Muscle of leg (tissue), 16 donors: Measurements from ENCODE around the gene SLC12A6. TPM values are rescaled to one million over a fixed set of nuclear protein-coding genes. Genes with fewer than 3 reads are reported as not detected.
"Not testable (repeated sequence)": the region's sequence is repeated elsewhere in the genome, so short reads cannot be mapped to it uniquely, and the experiment has no call there.

Experiments
- DNase-seq: peaks from one replicate; pipeline ENCODE4 v3.0.0; 2013
- H3K27ac ChIP-seq: one replicate; pipeline ENCODE4 v1.5.1; 2013; ENCODE audit warnings: mild to moderate bottlenecking, low read length, control low read depth
- H3K27me3 ChIP-seq: one replicate; pipeline ENCODE4 v1.6.1; 2013; ENCODE audit warnings: low read length; ENCODE audit not compliant: control insufficient read depth, insufficient read depth
- H3K36me3 ChIP-seq: one replicate; pipeline ENCODE4 v1.6.1; 2013; ENCODE audit warnings: low read length; ENCODE audit not compliant: control insufficient read depth, insufficient read depth
- H3K4me1 ChIP-seq: one replicate; pipeline ENCODE4 v1.6.1; 2013; ENCODE audit warnings: low read length; ENCODE audit not compliant: control insufficient read depth, insufficient read depth
- H3K4me3 ChIP-seq: one replicate; pipeline ENCODE4 v1.5.1; 2013; ENCODE audit warnings: low read length, control low read depth
- H3K9me3 ChIP-seq: replicated peaks from 2 replicates; pipeline ENCODE4 v1.6.1; 2013; ENCODE audit warnings: low read depth, low read length; ENCODE audit not compliant: control insufficient read depth
- WGBS: methylation state at CpG from one replicate; pipeline ENCODE4 v1.1.5; 2013; ENCODE audit warnings: missing lambda C conversion rate; ENCODE audit not compliant: insufficient coverage; 5-methylcytosine and 5-hydroxymethylcytosine counted together
- long read RNA-seq, 11 donors: transcript quantifications; one replicate each; lab custom pipeline, GENCODE V29; 2026
- polyA plus RNA-seq, 8 donors: library from polyadenylated mRNA; unstranded; fragments of 120-200 nt; gene quantifications; one replicate each; pipeline versions ENCODE4 v1.2.1 to v1.2.3, GENCODE V29; 2013; ENCODE audit warnings: inconsistent platforms in 1 of 8, low replicate concordance in 1 of 8; ENCODE audit not compliant: insufficient read length in 8 of 8, insufficient read depth in 1 of 8
- total RNA-seq: library from RNA; stranded (reverse); fragments of 120-200 nt; gene quantifications from one replicate; pipeline ENCODE4 v1.2.4, GENCODE V29; 2013

SLC12A6 gene
- total RNA-seq (11.7 TPM), polyA plus RNA-seq (10 to 100 TPM; 12.2 to 18.6 (median 15.3) TPM)
- long read RNA-seq, donor 1, full-length matches to known transcripts = 1 of 1 reads
- long read RNA-seq, donor 1, partial matches to known transcripts = 0 of 1 reads
- long read RNA-seq, donor 1, other reads (novel, unspliced or antisense) = 0 of 1 reads
- long read RNA-seq, donor 2 = 0 reads
- long read RNA-seq, donor 3 = 0 reads
- long read RNA-seq, donor 4, full-length matches to known transcripts = 1 of 53 reads
- long read RNA-seq, donor 4, partial matches to known transcripts = 26 of 53 reads
- long read RNA-seq, donor 4, other reads (novel, unspliced or antisense) = 26 of 53 reads
- long read RNA-seq, donor 5, full-length matches to known transcripts = 1 of 1 reads
- long read RNA-seq, donor 5, partial matches to known transcripts = 0 of 1 reads
- long read RNA-seq, donor 5, other reads (novel, unspliced or antisense) = 0 of 1 reads
- long read RNA-seq, donor 6 = 0 reads
- long read RNA-seq, donor 7, partial matches to known transcripts = 97 of 155 reads
- long read RNA-seq, donor 7, other reads (novel, unspliced or antisense) = 58 of 155 reads
- long read RNA-seq, donor 8 = 0 reads
- long read RNA-seq, donor 9, partial matches to known transcripts = 25 of 72 reads
- long read RNA-seq, donor 9, other reads (novel, unspliced or antisense) = 46 of 72 reads
- long read RNA-seq, donor 10 = 0 reads
- long read RNA-seq, donor 11, full-length matches to known transcripts = 1 of 1 reads
- long read RNA-seq, donor 11, partial matches to known transcripts = 0 of 1 reads
- long read RNA-seq, donor 11, other reads (novel, unspliced or antisense) = 0 of 1 reads

DNA sequence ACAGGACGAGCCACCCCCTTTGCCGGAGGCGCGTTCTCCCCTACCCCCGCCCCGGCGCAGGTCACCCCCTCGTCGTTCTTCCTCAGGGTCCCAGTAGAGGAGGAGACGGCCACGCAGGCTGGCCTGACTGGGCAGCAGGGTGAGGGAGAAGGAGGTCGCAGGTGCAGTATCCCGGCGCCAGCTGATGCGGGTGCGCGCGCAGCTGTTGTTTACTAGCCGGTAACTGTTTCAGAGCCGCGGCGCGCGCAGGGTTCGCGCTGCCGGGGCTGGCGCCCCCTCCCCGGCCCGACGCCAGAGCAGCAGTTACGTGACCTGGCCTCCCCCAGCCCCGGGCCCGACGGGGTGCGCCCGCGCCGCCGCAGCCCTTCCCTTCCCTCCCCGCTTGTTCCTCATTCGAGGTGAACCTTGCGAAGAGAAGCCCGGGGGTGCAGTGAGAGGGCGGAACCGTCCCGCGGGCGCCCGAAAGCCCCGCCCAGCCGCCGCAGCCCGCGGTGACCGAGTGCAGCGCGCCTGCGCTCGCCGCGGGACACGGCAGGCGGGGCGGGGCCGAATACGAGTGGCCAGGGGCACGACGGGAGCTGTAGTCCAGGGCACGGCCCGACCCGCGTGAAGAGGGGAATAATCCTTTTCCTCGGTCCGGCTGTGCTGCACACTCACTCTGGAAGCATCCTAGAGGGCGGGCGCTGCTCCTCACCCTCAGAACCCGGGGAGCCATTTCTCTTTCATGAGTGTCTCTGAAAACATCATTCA is at the start of gene SLC12A6:
Gene SLC12A6, minus strand, starts transcription at position 225 of the 750 bp plus-strand sequence. CDS start 1,101 bp downstream, outside the sequence.
- no peaks in the 10 kb centered on the region for H3K9me3 ChIP-seq
- H3K27ac ChIP-seq = peak within 1 kb of the TSS; percentile 87
- H3K36me3 ChIP-seq = peaks cover 15% of the 10 kb centered on the region
- H3K4me1 ChIP-seq = peaks cover 14% of the 10 kb centered on the region
- H3K4me3 ChIP-seq = peak within 1 kb of the TSS; percentile 91
- WGBS = under 1% methylated on average over 64 of the region's 78 CpGs
- peak; percentile 95 for DNase-seq
- H3K27me3 ChIP-seq = no peaks in the 10 kb centered on the region

DNA sequence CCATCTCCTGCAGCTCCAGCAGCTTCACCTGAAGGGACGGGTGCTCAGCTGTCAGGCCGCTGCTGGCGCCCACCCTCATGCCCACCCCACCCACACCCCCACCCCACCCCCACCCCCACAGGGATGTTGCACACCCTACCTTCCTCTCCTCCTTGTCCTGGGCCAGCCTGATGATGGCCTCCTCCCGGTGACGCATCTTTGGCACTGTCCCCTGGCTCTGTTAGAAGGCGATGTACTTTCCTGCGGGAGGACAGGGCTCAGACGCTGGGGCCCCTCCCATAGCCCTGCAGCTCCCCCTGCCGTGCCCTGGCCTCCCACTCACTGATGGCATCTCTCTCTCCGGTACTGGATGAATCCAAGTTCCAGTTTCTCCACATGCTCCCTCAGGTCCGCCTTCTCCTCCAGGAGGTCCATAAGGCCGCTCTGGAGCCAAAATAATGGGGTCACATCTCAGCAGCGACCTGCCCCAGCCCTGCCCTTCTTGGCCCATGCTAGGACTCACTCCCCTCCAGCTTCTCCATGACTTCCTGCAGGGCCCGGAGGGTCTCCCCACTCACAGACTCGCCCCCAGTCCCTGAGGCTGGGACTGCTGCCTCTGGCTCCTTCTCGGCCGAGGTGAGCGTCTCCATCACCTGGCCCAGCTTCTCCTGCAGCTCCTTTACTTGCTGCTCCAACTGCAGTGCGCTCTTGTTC is 44.4 kb upstream of the SLC12A6 start:
- no CpG with 5 or more reads among the region's 19 CpGs for WGBS
- H3K9me3 ChIP-seq, H3K4me3 ChIP-seq, H3K27ac ChIP-seq, H3K36me3 ChIP-seq, H3K27me3 ChIP-seq, DNase-seq, H3K4me1 ChIP-seq: not testable (repeated sequence)

- not testable (repeated sequence) for H3K9me3 ChIP-seq, H3K36me3 ChIP-seq, H3K4me1 ChIP-seq, H3K4me3 ChIP-seq, H3K27me3 ChIP-seq, DNase-seq, H3K27ac ChIP-seq
- 93% methylated on average over 3 of the region's 4 CpGs for WGBS
These were observed 42.9 kb upstream of the SLC12A6 start for GRCh38 chr15:34380491-34380890.

DNA sequence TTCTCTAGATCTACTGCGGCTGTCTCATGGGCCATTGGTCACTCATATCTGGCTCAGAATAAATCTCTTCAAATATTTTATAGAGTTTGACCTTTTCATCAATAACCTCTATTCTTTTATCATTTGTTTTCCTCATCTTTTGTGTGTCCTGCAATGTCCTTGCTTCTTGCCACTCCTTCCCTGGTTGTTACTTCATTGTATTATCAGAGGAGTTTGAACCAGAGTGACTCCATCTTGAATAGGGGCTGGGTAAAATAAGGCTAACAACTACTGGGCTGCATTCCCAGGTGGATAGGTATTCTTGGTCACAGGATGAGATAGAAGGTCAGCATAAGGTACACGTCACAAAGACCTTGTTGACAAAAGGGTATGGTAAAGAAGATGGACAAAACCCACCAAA is 39.3 kb upstream of the SLC12A6 start:
- H3K4me3 ChIP-seq = no peak overlapping the region
- no CpG with 5 or more reads among the region's 2 CpGs for WGBS
- no peaks in the 10 kb centered on the region for H3K36me3 ChIP-seq
- no peaks in the 10 kb centered on the region for H3K9me3 ChIP-seq
- H3K27ac ChIP-seq = no peak overlapping the region
- DNase-seq = no peak
- no peaks in the 10 kb centered on the region for H3K27me3 ChIP-seq
- no peaks in the 10 kb centered on the region for H3K4me1 ChIP-seq

DNA sequence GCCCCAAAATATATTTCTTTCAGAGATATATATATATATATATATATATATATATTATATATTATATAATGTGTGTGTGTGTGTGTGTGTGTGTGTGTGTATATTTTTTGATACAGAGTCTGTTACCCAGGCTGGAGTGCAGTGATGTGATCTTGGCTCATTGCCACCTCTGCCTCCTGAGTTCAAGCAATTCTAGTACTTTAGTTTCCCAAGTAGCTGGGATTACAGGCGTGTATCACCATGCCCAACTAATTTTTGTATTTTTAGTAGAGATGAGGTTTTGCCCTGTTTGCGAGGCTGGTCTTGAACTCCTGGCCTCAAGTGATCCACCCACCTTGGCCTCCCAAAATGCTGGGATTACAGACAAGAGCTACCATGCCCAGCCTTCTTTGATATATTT is 38.0 kb upstream of the SLC12A6 start:
- H3K4me1 ChIP-seq, H3K4me3 ChIP-seq, H3K27ac ChIP-seq, DNase-seq, H3K36me3 ChIP-seq, H3K9me3 ChIP-seq, H3K27me3 ChIP-seq: not testable (repeated sequence)
- WGBS = no CpG with 5 or more reads among the region's 2 CpGs

DNA sequence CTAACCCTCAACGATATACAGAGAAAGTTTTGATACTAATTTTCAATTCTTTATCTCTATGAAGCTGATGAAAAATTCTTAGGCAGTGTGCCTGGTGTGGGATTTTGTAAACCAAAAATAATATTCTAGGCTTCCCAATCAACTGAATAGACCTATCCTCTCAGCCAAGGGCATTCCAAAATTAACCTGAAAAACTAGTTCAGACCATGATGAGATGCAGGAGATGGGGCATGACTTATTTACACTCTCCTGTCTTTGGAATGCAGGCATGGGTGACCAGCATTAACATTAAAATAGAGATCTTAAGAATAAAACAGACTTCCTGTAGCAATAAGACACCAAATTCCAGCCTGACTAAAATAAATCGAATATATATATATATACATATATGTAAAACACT is 37.2 kb upstream of the SLC12A6 start:
- no peak for DNase-seq
- no CpG with 5 or more reads among the region's 2 CpGs for WGBS
- H3K9me3 ChIP-seq = no peaks in the 10 kb centered on the region
- no peak overlapping the region for H3K4me3 ChIP-seq
- no peaks in the 10 kb centered on the region for H3K27me3 ChIP-seq
- H3K4me1 ChIP-seq = no peaks in the 10 kb centered on the region
- no peaks in the 10 kb centered on the region for H3K36me3 ChIP-seq
- no peak overlapping the region for H3K27ac ChIP-seq

- no peaks in the 10 kb centered on the region for H3K9me3 ChIP-seq
- H3K4me1 ChIP-seq = no peaks in the 10 kb centered on the region
- no peak for DNase-seq
- no peak overlapping the region for H3K4me3 ChIP-seq
- WGBS = 94% methylated on average over 7 of the region's 8 CpGs
- H3K27me3 ChIP-seq = no peaks in the 10 kb centered on the region
- no peaks in the 10 kb centered on the region for H3K36me3 ChIP-seq
- H3K27ac ChIP-seq = no peak overlapping the region
These were observed 36.4 kb upstream of the SLC12A6 start for GRCh38 chr15:34373951-34374350.

DNA sequence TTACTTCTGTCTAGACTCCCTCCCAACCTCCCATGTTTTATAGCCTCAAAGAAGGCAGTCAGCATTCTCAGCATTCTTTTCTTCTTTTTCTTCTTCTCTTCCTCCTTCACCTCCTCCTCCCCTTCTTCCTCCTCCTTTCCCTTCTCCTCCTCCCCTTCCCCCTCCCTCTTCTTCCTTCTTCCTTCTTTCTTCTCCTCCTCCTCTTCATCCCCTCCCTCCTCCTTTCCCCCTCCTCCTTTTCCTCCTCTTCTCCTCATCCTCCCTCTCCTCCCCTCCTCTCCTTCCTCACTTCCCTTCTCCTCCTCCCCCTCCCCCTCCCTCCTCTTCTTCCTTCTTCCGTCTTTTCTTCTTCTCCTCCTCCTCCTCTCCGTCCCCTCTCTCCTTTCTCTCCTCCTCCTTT is 33.1 kb upstream of the SLC12A6 start:
- no peak for DNase-seq
- Histone ChIP-seq H3K4me3 (no peak overlapping the region), H3K27me3 (no peaks in the 10 kb centered on the region), H3K36me3 (no peaks in the 10 kb centered on the region), H3K9me3 (no peaks in the 10 kb centered on the region), H3K27ac (no peak overlapping the region), H3K4me1 (peaks cover 12% of the 10 kb centered on the region)
- WGBS = 45% methylated on average over 2 of the region's 2 CpGs

- no peaks in the 10 kb centered on the region for H3K9me3 ChIP-seq
- H3K4me3 ChIP-seq = no peak overlapping the region
- H3K27ac ChIP-seq = no peak overlapping the region
- no peaks in the 10 kb centered on the region for H3K27me3 ChIP-seq
- DNase-seq = no peak
- WGBS = no CpG with 5 or more reads among the region's 2 CpGs
- peaks cover 16% of the 10 kb centered on the region for H3K4me1 ChIP-seq
- peaks cover under 1% of the 10 kb centered on the region for H3K36me3 ChIP-seq
These were observed 32.5 kb upstream of the SLC12A6 start for GRCh38 chr15:34370129-34370528.
